Fibroblast of gingiva (primary cell): ENCODE measurements around the gene ZXDC.

Experiments
- DNase-seq: peaks from one replicate; pipeline ENCODE4 v3.0.0-alpha.2; 2011; ENCODE audit warnings: low read depth

Gene ZXDC

GRCh38 chr3:126512026-126512425 is 36.3 kb upstream of the ZXDC start:
- DNase-seq = no peak

DNA sequence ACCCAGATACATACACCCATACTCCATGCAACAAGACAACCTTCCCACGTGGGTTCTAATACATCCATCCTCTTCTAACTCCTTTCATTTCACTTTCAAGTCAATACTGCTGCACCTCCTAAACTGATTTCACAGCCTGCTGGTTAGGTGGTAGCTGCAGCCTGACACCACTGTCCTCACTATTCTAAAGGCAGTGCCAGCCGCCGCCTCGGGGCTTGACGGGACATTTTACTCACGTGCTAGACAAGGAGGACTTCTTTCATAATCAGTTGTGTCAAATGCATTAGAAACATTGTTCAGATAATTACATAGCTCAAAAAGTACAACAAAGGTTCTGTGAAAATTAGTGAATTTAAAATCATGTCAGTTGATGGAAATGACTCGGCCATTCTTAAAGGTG is 35.6 kb upstream of the ZXDC start:
- DNase-seq = no peak

- DNase-seq = no peak
Measured at GRCh38 chr3:126510308-126510910, 34.7 kb upstream of the ZXDC start.

- no peak for DNase-seq
Measured at GRCh38 chr3:126509597-126510307, 34.1 kb upstream of the ZXDC start.

DNA sequence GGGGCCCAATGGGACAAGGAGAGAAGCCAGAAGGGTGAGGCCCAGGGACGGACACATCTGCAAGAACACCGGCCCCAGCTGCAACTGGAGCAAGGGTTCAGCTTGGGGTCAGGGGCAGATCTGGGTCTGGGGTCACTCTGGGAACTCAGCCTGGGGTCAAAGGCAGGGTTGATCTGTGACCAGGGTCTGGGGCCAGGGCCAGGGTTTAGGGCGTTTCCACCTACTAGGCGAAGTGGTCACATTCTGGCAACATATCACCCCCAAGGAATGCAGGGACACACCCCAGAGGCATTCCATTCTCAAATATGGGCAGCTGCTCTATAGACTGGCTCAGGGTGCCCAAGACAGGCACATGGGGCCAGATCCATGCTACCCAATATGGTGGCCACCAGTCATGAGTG is 32.9 kb upstream of the ZXDC start:
- no peak for DNase-seq

DNA sequence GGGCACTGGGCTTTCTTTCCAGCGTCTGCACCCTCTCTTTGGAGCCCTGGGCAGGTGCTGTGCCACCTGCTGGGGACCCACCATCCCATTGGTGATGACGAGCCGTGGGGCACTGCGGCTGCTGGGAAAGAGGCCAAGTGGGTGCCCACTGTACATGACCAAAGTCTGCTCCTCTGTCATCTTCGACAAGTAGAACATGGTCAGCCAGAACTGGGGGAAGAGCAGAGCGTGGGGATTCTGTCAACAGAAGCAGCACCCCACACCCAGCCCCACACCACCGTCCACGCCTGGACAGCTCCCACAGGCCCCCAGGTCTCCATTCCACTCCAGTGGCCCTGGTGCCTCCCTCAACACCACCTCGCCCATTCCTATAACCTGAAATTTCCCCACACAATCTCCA is 32.2 kb upstream of the ZXDC start:
- DNase-seq = no peak

GRCh38 chr3:126503701-126504100 is 28.0 kb upstream of the ZXDC start:
- no peak for DNase-seq

DNA sequence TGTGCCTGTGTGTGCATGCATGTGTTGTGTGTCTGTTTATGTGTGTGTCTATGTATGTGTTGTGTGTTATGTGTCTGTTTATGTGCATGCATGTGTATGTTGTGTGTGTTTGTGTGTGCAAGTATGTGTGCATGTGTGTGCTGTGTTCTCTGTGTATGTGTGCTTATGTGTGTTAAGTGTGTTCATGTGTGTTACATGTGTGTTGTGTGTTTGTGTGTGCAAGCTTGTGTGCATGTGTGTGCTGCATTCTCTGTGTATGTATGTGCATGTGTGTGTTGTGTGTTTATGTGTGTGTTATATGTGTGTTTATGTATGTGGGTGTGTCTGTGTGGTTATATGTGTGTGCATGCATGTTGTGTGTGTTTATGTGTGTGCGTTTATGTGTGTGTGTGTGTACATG is 27.0 kb upstream of the ZXDC start:
- DNase-seq = no peak

GRCh38 chr3:126501736-126502135 is 26.0 kb upstream of the ZXDC start:
- DNase-seq = no peak

GRCh38 chr3:126501054-126501453 is 25.4 kb upstream of the ZXDC start:
- DNase-seq = no peak

GRCh38 chr3:126500016-126500415 is 24.3 kb upstream of the ZXDC start:
- no peak for DNase-seq

DNA sequence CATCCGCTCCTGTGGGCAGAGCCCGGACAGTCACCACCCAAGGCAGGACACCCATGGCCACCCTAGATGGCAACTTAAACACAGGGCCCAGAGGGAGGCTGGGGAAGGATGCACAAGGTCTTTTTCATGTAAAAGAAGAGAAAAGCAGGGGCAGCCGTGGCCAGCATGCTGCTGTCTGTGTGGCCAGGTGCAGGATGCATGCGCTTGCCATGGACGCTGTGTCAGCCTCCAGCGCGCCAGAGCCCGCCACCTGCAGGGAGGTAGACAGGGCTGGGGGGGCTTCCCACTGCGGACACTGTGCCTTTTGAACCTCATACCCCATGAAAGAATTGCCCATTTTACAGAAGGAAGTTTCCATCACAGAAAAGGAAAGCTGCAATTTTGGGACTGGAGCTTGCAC is 23.7 kb upstream of the ZXDC start:
- DNase-seq = no peak

- DNase-seq = no peak
Measured at GRCh38 chr3:126498929-126499328, 23.2 kb upstream of the ZXDC start.

- no peak for DNase-seq
Measured at GRCh38 chr3:126498461-126498860, 22.8 kb upstream of the ZXDC start.

GRCh38 chr3:126497956-126498355 is 22.3 kb upstream of the ZXDC start:
- no peak for DNase-seq

DNA sequence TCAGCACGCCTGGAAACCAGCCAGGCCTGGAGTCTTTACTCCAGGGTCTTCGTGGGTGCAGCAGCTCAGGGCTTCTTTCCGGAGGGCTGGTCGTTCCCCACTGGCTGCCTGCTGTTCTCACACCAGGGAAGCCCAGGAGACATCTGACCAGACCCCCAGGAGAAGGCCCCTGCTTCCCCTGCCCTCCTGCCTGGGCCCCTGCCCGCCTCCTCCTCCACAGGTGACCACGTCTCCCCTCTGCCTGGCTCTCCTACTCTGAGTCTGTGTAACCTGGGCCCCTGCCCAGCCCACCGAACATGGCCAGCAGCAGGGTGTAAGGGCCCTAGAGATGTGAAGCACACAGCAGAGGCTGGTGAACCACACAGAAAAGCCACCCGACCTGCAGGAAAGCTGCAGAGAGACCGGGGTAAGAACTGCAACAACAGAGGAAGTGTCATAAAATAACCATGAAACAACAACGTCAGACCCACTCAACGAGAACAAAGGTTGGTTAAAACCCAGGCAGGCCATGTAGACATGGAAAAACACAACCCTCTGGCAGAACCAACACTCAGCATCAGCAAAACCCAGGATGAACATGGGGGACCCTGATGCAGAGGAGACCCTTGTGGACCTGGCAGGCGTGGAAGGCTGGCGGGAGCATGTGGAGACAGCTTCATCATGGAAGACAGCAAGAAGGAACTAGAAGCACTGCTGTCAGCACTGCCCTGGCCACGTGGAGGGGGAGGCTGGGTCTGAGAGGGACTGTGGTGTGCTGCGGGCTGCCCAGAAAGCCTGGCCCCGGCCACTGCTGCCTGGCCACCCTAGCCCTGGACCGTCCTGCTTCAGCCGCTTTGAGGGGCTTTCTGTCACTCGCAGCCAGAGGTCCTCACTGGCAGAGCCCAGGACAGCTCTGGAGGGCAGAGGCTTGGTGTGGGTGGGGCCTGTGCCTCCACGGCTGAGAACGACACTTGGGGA is 21.5 kb upstream of the ZXDC start:
- no peak for DNase-seq

- DNase-seq = no peak
Measured at GRCh38 chr3:126495786-126496185, 20.1 kb upstream of the ZXDC start.

DNA sequence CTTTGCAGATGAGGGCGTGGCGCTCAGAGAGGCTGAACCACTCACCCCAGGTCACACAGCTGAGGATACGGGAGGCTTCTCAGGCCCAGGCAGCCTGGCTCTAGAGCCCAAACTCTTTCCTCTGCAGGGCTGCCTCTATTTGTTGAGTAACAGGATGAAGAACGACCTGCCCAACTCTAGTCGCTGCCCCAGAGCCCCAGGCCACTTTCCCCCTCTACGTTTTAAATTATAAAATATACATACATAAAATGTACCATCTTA is 19.2 kb upstream of the ZXDC start:
- no peak for DNase-seq

GRCh38 chr3:126494204-126494969 is 18.7 kb upstream of the ZXDC start:
- DNase-seq = peak; percentile 25

DNA sequence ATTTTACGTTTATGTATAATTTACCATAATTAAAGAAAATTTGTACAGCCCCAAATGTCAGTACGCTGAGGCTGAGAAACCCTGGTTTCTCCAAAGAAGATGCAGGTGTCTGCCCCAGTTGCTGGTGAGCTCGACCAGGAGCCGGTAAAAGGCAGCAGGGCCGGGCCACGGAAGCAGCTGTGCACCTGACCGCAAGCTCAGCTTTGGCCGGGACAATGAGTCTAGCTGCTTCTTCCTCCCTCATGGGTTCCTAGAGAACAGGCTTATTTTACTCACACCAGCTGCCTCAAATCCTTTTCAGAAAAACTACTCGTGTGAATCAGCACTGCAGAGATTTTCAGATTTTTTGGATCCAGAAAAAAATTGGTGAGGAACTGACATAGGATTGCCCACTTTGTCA is 18.0 kb upstream of the ZXDC start:
- DNase-seq = no peak

- DNase-seq = no peak
Measured at GRCh38 chr3:126493051-126493450, 17.4 kb upstream of the ZXDC start.

- no peak for DNase-seq
Measured at GRCh38 chr3:126491221-126492013, 15.7 kb upstream of the ZXDC start.
